Kidney tubule cell (primary cell): Measurements from ENCODE around the gene DLG5.
"Not testable (repeated sequence)": the region's sequence is repeated elsewhere in the genome, so short reads cannot be mapped to it uniquely, and the experiment has no call there.

Experiments used
- DNase-seq: peaks from one replicate; pipeline ENCODE4 v3.0.0-alpha.2; 2018; ENCODE audit warnings: low spot score

The DLG5 gene

DNA sequence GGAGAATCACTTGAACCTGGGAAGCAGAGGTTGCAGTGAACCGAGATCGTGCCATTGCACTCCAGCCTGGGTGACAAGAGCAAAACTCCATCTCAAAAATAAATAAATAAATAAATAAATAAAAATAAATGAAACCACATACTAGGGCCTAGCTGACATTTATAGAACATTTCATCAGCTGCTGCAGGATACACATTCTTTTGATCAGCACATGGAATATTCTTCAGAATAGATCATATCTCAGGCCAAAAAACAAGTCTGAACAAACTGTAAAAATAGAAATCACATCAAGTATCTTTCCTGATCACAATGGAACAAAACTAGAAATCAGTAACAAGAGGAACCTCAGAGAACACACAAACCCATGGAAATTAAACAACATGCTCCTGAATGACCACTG lies 168.1 kb downstream of the DLG5 start:
- DNase-seq: not testable (repeated sequence)

DNA sequence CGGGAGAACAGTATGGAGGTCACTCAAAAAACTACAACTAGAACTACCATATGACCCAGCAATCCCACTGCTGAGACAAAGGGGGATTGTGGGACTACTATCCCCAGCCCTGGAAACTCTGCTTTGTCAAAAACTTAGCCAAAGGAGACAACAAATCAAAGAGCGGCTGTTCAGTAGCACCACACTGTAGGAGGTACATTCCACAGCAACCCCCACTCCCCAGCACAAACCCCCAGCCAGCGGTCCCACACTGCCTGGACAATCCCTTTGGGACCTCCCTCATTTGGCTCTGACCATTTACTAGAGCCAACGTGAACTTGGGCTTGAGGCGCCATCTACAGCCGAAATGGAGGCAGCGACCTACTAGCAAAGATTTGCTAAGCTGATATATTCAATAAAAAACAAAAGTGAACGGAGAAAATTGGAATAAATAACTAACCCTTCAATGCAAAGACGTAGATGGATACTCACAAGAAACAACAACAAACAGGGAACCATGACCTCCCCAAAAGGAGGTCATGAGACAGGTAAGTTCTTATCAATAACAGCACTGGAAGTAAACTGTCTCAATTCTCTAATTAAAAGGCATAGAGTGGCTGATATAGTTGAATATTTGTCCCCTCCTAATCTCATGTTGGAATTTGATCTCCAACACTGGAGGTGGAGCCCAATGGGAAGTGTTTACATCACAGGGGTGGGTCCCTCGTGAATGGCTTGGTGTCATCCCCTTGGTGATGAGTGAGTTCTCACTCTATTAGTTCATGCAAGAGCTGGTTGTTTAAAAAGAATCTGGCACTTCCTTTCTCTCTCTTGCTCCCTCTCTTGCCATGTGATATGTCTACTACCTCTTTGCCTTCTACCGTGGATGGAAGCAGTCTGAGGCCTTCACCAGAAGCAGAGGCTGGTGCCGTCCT lies 170.0 kb downstream of the DLG5 start:
- DNase-seq: peak; percentile 71

DNA sequence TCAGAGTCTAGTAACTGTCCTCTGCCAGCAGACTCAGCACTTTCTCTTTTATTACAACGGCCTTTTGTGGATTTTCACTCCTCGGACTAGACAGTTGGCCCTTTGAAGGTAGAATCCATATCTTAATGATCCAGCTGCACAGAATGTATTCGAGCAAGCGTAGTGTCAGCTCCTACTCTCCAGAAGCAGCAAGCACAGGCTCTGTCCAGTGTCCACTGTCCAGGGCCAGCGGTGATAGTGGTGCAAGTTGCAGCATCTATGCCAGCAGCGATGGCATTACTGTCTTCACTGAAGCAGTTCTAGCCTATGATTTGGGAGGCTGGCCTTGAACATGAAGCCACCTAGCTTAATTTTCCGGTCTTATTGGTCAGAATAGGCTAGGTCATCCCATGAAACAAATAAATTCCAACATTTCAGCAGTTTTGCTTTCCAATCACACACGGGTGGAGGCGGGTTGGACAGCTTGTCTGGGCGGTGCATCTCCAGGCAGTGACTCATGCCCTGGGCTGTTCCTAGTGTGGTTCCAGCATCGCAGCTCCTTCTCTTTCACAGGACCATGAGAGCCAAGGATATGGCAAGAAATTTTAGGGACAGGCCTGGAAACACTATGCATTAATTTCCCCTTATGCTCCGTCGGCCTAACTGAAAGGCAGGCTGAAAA lies 180.4 kb downstream of the DLG5 start:
- peak; percentile 20 for DNase-seq

GRCh38 chr10:77744245-77744644 lies 182.3 kb downstream of the DLG5 start:
- no peak for DNase-seq

DNA sequence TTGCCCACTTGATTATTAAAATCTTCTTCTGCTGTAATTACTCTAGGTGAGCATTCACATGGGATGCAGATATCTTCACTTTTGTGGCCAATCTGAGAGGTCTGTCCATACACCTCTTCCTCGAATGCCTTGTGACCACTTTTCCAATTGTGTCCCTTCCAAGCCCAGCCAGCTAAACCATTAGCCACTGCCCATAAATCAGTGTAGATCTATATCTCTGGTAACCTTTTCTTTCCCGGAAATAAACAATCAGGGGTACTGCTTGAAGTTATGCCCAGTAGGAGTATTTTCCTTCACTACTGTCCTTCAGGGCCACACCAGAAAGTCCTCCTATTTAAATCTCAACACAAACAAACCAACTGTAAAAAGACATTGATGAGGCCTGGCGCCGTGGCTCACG lies 184.4 kb downstream of the DLG5 start:
- no peak for DNase-seq

DNA sequence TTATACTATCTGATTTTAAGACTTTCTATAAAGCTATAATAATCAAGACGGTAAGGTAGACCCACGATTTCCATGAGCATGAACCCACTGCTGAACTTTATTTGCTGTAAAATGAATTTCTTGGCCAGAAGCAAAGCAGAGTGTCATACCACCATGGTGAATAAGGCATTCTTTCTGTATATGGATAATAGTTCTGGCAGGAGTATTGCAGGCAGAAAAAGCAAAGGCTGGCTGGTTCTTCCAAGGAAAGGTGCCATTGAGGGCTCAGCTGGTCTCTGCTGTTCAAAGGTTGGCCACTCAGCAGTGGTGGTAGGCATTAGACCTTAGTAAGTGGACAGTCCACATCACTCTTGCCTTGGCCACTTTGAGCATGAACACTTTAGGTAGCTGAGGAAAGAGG lies 184.8 kb downstream of the DLG5 start:
- no peak for DNase-seq
